ENCODE results near the gene NEUROG1. TPM values are rescaled to one million over a fixed set of nuclear protein-coding genes. Genes with fewer than 3 reads are reported as not detected.

The NEUROG1 gene
- total RNA-seq (2022; extraction: Qiagen RNA extraction) = not detected in 5 replicates

DNA sequence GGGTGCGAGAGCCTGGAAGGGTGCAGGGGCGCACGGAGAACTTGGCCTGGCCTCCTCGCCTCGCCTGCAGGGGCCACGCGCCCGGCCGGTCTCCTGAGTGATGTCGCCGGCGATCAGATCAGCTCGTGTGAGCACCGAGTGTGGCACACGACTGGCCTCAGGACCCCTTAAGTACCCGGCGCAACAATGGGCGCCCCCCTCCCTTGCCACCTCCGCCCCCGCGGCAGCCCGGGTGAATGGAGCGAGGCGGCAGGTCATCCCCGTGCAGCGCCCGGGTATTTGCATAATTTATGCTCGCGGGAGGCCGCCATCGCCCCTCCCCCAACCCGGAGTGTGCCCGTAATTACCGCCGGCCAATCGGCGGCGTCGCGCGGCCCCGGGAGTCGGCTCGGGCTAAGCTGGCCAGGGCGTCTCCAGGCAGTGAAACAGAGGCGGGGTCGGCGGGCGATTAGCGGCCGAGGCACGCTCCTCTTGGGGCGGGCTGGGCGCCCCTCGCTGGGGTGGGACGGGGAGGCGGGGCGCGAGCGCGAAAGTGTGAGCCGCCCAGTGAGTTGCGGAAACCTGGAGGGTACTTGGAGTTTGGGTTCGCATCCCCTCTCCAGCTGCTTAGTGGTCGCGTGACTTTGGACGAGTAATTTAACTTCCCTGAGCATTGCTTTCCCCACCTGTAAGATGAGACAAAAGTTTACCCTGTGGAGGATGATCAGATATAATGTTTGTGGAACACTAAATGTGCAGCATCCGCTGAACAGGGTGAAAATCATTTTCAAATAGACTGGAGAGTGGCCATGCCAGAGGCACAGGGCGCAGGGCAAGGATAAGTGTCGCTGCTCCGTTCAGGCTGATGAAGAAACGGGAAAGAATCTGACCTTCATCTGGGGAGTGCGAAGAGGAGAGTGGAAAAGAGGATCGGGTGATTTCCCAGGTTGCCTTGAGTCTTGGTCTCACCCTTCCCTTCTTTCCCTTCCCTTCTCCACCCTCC lies at the start of gene NEUROG1:
TSS of gene NEUROG1 (minus strand) at position 145 of the 982 bp plus-strand sequence. CDS start 274 bp downstream, outside the sequence.

GRCh38 chr5:135578685-135579341 lies 43.0 kb upstream of the NEUROG1 start, which contains the start of gene CXCL14:
CXCL14 (minus strand) TSS chr5:135578991; CDS start chr5:135578778, 213 bp downstream.

Other genes with a start within 250 kb of the NEUROG1 start
- 185 to 199 TPM (median 195 TPM) in 5 replicates for gene MACROH2A1, start 136.7 kb downstream of the NEUROG1 start, total RNA-seq (2022; extraction: Qiagen RNA extraction)
- gene DCANP1, start 88.6 kb downstream of the NEUROG1 start, total RNA-seq (2022; extraction: Qiagen RNA extraction) = not detected in 5 replicates
- not detected in 5 replicates for gene TIFAB, start 83.6 kb downstream of the NEUROG1 start, total RNA-seq (2022; extraction: Qiagen RNA extraction)
- 0.13 to 0.37 TPM (median 0.15 TPM) in 5 replicates for gene CXCL14, start 43.0 kb upstream of the NEUROG1 start, total RNA-seq (2022; extraction: Qiagen RNA extraction)